Stimulated activated CD4-positive, alpha-beta T cell treated with anti-CD3 and anti-CD28 coated beads, Interleukin-12 subunit alpha, Interleukin-12 subunit beta, amount 100 ng/mL, for 24 hours (primary cell): ENCODE measurements around the gene SPRYD7.
"Not testable (repeated sequence)": the region's sequence is repeated elsewhere in the genome, so short reads cannot be mapped to it uniquely, and the experiment has no call there.

Experiments
- DNase-seq, 2 experiments: peaks; one replicate each; pipeline ENCODE4 v3.0.0-alpha.2; 2020; ENCODE audit warnings: low read depth in 2 of 2

SPRYD7 gene, protein sequence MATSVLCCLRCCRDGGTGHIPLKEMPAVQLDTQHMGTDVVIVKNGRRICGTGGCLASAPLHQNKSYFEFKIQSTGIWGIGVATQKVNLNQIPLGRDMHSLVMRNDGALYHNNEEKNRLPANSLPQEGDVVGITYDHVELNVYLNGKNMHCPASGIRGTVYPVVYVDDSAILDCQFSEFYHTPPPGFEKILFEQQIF

DNA sequence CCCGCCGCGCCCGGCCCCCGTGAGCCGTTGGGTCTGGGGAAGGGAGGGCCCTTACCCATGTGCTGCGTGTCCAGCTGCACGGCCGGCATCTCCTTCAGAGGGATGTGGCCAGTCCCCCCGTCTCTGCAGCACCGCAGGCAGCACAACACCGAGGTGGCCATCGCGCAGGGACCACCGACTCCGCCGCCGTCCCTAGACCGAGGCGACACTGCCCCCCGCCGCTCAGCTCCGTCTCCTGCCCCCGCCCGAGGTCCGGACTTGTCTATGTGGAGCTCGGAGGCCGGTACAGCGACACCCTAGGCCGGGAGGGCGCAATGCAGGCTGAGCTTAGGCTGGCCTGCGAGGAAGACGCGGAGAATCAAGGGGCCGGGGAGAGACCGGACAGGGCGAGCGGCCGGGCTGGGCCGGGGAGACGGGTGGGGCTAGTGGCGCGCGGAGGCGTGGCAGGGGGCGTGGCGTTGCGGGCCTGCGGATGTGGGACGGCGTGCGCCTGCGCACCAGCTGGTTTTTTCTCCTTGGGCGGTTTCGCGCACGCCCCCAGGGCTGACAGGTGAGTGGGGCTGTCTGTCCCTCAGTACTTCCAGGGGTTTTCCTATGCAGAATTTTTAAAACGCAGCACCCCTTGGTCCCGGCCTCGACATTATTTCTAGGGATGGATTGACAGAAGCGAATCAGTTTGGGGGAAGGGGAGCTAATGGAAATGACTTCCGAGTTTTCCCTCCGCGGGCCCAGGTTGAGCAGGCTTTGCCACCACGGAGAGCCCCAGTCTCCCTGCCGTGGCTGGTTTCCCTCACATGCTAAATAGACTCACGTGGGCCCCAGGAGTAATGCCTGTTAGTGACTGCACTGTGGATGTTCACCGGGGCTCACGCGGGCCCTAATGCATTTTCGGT is at the start of gene SPRYD7:
SPRYD7 (minus strand) TSS at position 266 of the 893 bp plus-strand sequence; CDS start at position 161, 105 bp downstream.
- peak; percentile 87 to 95 for DNase-seq

DNA sequence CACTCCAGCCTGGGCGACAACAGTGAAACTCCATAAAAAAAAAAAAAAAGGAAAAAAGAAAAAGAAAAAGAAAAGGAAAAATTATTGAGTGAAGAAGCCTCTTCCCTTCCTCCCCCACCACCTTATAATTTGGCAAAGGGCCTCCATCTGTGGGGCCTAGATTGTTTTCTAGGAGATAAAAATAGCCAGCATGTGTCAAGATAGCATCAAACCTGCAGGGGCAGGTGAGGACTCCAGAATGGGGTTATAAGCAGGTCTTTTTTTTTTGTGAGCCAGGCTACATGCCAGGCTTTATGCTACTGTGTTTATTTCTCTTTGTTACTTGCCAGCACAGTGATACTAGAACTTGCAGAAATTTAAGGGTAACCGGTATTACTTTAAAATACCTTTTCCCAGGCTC is 49.0 kb upstream of the SPRYD7 start:
- DNase-seq, result no peak

DNA sequence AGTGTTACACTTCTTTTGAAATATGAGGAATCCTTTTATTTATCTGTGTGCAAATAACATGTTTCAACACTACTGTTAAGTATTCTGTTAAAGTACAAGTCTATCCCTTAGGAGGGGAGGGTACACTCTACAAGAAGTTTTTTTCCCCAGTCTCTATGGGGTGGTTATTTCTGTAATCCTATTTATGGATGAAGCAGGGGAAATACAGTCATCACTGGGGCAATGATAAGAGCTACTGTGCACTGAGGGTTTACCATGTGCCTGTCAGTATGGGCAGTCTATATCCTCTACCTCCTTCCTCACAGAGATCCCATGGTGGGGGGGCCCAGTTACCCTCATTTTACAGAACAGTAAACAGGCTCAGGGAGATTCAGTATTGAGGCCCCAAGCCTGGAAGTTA is 44.1 kb upstream of the SPRYD7 start:
- DNase-seq, result no peak

DNA sequence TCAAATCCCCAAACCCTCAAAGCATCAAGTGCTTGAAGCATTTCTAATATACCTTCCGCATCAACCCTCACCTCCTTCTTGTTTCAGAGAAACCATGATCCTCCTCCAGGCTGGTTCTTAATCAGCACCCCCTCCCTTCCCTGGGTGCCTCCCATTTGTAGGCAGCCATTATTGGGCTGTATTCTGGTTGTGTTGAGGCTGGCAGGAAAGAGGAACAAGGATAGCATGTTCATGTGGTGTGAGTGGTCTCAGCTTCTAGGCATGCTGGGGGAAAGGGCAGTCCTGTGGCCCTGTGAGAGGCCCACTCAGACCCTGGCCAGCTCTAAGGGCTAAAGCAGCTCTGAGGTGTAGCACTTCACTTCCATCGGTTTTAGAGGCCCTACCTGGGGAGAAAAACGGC is 41.9 kb upstream of the SPRYD7 start:
- DNase-seq, result no peak

DNA sequence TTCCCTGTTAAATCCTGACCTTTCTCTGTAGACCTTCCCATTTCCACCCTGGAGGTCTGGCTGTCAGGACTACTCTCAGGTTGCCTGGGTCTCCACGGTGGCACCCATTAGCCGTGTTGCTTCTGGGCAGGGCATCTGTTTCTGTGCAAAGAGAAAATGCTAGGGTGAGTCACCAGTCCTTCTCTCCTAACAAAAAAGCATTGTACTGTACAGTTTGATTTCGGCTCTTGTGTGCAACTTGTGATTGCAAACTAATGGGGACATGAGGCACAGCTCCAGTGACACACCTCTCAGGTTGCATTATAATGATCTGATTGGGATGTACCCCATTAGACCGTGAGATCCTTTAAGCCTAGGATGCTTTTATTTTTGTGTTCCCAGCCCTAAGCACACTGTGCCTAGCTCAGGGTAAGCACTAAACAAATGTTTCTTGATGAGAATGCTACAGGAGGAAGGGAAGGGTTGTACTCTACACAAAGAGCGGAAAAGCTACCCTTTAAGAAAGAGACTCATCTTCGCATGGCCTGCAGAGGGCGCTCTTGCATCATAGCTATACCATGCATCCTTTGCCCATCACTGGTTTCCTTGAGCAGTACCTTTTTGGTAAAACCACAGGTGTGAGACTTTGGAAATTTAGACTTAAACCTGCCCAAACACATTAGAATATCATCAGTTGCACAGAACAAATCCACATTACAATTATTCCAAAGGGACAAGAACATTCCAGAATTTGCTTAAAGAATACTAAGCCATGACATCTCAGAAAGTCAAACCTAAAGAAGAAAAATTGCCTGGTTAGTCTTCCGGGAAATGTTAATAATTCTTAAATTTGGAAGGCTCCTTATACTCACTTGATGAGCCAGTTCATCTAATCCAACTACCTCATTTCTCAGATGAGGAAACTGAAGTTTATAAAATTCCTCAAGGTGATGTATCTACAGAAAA is 40.4 kb upstream of the SPRYD7 start:
- peak; percentile 48 to 62 for DNase-seq

DNA sequence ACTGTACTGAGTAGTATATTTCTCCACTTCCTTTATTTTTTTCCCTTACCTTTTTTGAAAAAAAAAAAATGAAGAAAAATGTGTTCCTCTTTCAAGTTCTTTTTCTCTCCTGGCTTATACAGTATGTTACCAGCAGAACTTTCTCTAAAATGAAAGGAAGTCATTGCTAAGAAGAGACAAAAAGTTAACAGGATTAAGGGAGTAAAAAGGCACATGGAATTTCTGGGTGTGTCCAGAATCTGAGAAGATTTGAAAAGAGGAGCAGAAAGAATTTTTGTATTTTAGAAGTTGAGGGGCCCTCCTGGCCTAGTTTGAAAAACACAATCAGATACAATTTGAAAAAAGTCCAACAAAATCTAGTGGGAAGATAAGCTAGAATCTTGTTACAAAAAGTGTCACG is 39.7 kb upstream of the SPRYD7 start:
- no peak for DNase-seq

DNA sequence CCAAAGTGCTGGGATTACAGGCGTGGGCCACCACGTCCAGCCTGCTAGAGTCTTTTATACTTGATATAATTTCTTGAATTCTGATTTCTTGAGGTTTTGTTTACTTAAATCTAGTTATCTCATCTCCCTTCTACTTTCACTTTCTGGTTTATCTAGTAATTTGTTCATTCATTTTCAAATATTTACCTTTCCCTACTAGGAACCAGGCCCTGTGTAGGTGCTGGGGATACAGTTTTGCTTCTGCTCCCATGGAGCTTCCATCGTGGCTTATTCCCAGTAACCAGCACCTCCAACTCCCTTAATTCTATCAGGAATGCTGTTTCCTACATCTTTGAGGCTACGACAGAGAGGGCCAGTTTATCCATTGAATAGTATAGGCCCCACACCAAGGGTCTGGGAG is 36.6 kb upstream of the SPRYD7 start:
- DNase-seq, result no peak

DNA sequence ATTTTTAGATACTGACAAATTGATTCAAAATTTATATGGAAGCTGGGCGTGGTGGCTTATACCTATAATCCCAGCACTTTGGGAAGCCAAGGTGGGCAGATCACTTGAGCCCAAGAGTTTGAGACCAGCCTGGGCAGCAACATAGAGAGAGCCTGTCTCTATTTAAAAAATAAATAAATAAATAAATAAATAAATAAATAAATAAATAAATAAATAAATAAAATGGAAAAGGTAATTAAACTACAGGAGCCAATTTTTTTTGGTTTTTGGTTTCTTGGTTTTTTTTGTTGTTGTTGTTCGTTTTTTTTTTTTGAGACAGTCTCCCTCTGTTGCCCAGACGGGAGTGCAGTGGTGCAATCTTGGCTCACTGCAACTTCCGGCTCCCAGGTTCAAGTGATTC is 31.3 kb upstream of the SPRYD7 start:
- no peak for DNase-seq

DNA sequence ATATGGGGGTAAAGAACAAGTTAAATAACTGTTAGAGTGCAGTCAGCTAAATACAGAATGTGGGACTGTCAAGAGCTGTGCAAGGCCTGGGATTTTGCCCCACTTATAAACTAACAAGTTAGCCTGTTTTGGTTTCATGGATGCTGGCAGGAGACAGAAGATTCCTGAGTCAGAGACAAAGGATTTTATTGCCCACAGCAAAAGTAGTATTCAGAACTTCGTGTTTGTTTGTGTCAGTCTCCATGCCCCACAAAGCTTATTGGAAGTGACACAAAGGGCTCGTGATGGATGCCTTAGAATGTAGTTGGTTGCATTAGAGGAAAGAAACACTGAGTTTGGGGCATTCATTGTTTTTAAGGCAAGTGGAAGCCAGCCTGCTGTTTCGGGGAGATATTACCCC is 22.2 kb upstream of the SPRYD7 start:
- DNase-seq, result no peak

DNA sequence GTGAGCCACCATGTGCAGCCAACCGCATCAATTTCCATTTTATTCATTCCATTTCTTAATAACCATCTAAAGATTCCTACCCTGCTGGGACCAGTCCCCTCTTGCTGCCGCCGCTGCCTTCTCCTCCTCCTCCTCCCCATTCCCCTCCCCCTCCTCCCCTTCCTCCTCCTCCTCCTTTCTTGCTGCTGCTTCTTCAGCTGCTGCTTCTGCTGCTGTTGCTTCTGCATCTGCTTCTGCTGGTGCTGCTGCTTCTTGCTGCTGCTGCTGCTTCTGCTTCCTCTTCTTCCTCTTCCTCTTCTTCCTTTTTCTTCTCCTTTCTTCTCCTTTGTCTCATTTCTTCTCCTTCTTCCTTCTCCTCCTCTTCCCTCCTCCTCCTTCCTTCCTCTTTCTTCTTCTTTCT is 20.0 kb upstream of the SPRYD7 start:
- DNase-seq, result no peak

DNA sequence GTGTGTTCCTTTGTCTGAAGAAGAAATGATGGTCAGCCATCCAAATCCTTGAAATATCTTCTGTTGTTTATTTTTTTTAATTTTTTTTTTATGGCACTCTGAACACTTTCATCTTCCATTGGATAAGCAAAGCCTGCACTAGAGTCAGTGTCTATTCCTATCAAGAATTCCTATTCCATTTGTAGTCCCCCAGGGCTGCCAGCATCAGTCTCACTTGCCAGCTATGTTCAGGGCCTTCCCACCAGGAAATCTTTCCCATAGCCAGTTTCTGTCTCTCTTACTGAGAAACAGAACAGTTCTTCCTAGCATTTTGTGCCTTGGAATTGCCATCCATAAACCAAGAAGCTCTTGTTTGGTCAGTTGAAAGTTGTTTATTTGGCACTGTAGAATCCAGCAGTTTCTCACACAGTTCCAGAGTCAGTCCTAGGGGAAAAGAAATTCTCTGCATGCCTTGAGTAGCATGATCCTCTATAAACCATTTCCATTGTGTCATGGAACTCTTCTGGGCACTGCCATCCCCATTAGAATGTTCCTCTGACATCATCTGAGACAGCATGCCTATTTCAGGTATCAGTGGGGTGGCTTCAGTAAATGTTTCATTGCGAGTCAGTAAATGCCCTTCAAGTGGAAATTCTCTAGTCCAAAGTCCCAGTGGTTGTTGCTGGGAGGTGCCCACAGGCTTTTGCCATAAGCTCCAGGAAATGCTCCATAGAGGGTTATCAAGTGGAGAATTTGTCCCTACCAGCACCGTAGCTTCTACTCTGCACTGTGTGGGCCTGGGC is 18.7 kb upstream of the SPRYD7 start:
- DNase-seq, result no peak

DNA sequence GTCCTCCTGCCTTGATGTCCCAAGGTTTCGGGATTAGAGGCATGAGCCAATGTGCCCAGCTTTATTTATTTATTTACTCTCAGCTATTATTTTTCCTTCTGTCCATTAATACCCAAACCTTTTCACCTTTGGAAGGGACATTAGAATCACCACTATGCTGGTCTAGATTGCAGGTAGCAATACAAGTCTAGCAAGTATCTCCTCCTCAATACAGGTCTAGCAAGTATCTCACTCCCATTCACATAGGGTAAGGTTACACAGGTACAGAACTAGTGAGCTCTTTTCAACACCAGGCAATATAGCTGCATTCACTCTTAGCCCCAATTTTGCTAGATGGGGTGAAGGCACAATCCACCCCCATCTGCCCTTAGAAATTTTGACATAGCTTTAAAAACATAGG is 17.4 kb upstream of the SPRYD7 start:
- no peak for DNase-seq

DNA sequence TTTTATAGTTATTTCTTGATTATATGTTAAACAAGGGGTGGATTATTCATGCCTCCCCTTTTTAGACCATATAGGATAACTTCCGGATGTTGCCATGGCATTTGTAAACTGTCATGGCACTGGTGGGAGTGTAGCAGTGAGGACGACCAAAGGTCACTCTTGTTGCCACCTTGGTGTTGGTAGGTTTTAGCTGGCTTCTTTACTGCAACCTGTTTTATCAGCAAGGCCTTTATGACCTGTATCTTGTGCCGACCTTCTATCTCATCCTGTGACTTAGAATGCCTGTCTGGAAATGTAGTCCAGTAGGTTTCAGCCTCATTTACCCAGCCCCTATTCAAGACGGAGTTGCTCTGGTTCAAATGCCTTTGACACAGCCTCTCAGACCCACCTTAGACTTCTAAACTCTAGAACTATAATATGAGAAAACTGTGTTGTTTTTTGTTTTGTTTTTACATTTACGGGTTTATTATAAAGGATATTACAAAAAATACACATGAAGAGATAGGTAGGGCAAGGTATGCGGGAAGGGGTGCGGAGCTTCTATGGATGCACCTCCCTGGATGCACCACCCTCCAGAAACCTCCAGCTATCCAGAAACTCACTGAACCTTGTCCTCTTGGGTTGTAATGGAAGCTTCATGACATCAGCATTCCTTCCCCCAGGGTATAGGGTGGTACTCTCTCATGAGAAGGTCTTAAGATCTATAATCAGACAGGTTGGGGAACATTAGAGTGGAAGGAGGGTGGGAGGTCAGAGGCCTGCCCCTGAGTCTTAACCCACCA is 15.8 kb upstream of the SPRYD7 start:
- DNase-seq, result no peak

DNA sequence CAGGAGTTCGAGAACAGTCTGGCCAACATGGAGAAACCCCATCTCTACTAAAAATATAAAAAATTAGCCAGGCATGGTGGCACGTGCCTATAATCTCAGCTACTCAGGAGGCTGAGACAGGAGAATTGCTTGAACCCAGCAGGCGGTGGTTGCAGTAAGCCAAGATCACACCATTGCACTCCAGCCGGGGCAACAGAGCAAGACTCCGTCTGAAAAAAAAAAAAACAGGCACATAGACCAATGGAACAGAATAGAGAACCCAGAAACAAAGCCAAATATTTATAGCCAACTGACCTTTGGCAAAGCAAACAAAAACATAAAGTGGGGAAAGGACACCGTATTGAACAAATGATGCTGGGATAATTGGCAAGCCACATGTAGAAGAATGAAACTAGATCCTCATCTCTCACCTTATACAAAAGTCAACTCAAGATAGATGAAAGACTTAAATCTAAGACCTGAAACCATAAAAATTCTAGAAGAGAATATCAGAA is 12.7 kb upstream of the SPRYD7 start:
- not testable (repeated sequence) for DNase-seq

DNA sequence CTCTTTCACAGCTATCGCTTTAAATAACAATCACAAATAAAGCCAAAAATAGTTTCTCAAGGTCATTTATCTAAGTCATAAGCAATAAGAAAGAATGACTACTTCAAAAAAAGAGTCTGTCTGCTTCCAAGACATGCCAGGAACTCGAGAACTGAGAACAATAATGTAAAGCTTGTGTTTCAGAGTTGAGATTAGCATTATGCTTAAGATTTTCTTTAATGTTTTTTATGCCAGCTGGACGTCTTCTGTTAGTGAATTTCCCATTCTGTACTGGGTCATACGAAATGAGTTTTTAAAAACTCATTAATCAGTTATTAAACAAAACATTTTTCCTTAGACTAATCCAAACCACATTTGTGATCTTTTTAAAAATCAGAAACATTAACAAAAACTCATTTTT is 3.2 kb upstream of the SPRYD7 start:
- DNase-seq, result no peak

DNA sequence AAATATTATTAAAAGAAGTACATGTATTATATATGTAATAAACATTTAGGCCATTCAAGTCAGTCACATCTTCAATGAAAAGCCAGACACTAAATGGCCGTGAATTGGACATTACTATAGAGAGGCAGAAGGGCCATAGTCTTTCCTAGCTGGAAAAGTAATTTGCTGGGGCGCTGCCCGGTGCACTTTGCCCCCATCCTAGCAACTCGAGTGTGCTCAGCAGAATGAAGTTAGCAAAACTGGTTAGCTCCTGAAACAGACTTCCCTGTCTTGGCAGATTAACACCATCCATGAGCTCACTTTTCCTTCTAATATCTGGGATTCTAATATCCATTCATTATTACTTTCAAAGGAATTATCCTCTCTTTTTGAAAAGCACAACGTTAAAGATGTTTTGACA is 2.8 kb upstream of the SPRYD7 start:
- DNase-seq, result no peak

DNA sequence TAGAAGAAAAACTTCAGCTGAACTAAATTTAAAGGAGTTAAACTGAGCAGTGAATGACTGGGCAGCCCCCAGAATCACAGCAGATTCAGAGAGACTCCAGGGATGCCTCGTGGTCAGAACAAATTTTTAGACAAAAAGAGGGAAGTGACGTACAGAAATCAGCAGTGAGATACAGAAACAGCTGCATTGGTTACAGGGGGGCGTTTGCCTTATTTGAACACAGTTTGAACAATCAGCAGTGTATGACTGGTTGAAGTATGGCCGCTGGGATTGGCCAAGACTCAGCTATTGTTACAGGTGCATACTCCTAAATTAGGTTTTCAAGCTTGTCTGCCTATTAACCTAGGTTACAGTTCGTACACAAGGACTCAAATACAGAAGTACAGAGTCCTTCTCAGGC is 2.2 kb upstream of the SPRYD7 start:
- DNase-seq, result no peak

DNA sequence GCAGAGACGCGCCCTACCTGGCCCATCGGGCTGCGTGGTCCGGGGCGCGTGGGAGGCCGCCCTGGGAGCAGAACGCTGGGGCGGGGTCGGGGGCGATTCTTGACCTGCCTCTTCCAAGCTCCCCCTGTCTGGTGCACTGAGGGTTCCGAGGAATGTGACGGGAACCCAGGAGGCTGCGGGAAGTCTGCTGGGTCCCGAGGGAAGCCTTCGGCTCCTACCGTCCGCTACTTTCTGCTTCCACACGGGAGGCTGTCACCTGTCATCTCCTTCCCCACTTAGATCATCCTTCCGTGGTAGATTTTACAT is 781 bp upstream of the SPRYD7 start:
- DNase-seq, result no peak

DNA sequence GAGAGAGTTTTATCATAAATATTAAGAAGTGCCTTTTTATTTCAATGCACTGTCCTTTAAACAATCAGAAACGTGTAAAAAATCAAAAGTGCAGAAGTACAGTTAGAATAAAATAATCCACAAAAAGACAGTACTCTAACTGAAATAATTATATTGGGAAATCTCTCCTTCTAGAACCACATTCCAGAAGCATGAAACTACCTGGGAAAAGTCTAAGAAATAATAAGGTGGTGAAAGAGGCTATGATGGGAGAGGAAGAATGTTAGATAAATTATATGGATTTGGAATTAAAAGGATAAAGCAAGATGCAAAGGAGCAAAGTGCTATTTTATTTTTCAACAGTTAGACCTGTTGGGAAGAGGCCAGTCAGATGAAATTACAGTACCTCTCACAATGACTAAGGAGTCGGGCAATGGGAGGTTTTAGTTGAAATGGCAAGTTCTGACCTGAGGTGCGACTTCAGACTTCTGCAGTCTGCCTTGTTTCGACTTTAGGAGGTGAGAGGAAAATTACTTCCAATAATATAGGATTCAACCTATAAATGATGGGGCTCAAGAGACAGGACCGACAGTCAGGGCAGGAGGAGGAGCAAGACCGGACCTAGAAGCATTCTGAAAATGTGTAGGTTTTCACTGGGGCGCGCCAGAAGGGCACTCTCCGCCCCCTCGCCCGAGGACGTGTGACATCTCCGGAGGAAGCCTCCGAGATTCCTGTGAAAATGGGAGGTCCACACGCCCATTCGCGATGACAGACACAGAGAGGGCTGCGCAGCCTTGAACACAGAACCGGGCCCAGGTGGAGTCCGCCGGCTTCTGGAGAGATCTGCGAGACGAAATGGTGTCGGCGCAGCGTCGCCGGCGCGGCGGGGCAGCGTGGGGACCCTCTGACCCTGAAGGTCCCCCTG is 717 bp downstream of the SPRYD7 start:
- peak; percentile 3 to 23 for DNase-seq

DNA sequence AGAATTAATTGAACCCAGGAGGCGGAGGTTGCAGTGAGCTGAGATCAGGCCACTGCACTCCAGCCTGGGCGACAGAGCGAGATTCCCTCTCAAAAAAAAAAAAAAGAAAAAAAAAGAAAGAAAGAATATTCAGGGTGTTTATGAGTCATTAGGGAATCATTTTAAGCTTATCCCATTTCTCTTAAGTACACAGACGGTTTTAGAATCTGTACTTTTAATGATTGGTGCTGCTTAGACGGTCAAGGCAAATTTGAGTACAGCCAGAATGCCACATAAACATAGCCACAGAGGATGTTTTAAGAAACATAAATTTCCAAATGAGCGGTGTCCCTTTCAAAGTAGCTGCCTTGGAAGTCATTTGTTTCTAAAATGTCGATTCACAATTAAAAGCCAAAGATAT is 2.6 kb downstream of the SPRYD7 start:
- no peak for DNase-seq
